Left ventricle myocardium inferior (tissue), 1 donor: ENCODE results near the gene PCSK9. TPM values are rescaled to one million over a fixed set of nuclear protein-coding genes. Genes with fewer than 3 reads are reported as not detected.
"Not testable (repeated sequence)": the region's sequence is repeated elsewhere in the genome, so short reads cannot be mapped to it uniquely, and the experiment has no call there.

Experiments
- DNase-seq: peaks from one replicate; pipeline ENCODE4 v3.0.0-alpha.2; 2020
- H3K27ac ChIP-seq: fragments of 200-600 bp; replicated peaks from 2 replicates; pipeline ENCODE4 v1.8.0; 2021
- H3K27me3 ChIP-seq: fragments of 200-600 bp; 2 replicates; pipeline ENCODE4 v1.8.0; 2021; ENCODE audit warnings: low read depth
- H3K36me3 ChIP-seq: fragments of 200-600 bp; 2 replicates; pipeline ENCODE4 v1.8.0; 2021
- H3K4me1 ChIP-seq: fragments of 200-600 bp; 2 replicates; pipeline ENCODE4 v1.8.0; 2021
- H3K4me3 ChIP-seq: fragments of 200-600 bp; 2 replicates; pipeline ENCODE4 v1.8.0; 2021; ENCODE audit warnings: mild to moderate bottlenecking, moderate library complexity
- H3K9me3 ChIP-seq: fragments of 200-600 bp; replicated peaks from 2 replicates; pipeline ENCODE4 v1.8.0; 2021
- intact Hi-C: fragments of 100-400 bp; cut with micrococcal nuclease; formaldehyde crosslinking; loops from one replicate; pipeline ENCODE4 v1.11.0; 2022
- total RNA-seq: library from RNA; stranded (reverse); fragmentation: NEBNext Ultra II Directional; extraction: Animal tissue kit (Norgen Biotek cat#: 25700); gene quantifications from one replicate; pipeline ENCODE4 v1.2.1, GENCODE V29; 2021
- TF ChIP-seq, protein P1 (sequence below): fragments of 200-600 bp; IDR thresholded peaks from 2 replicates; pipeline ENCODE4 v1.8.0; 2021; ENCODE audit warnings: antibody characterized with exemption, mild to moderate bottlenecking, borderline replicate concordance
- donor health status: DM: no; HTN: yes; CAD: no; lungs with severe emphysema.

The PCSK9 gene
- total RNA-seq, 1 donor from 2014 or later = not detected

DNA sequence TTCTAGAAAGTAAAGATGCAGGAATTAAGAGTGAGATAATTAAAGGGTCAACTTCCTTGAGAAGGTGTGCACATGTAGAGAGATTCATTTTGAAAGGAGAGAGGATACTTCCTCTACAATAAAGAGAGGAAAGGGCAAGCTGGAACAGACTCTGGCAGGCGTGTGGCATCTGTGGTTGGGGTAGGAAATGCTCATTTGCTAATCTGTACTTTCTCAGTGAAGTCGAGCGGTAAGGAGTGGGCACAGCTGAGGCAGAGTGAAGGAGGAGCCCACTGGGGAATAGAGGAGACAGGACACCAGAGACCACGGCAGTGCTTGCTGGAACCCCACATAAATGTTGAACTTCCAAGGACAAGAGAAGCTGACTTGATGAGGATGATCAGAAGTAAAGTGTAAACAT lies 49.1 kb downstream of the PCSK9 start:
- H3K36me3 ChIP-seq = peaks cover 96% of the 10 kb centered on the region
- no peaks in the 10 kb centered on the region for H3K27me3 ChIP-seq
- H3K9me3 ChIP-seq = no peaks in the 10 kb centered on the region
- no peak for DNase-seq
- TF ChIP-seq, protein P1, sequence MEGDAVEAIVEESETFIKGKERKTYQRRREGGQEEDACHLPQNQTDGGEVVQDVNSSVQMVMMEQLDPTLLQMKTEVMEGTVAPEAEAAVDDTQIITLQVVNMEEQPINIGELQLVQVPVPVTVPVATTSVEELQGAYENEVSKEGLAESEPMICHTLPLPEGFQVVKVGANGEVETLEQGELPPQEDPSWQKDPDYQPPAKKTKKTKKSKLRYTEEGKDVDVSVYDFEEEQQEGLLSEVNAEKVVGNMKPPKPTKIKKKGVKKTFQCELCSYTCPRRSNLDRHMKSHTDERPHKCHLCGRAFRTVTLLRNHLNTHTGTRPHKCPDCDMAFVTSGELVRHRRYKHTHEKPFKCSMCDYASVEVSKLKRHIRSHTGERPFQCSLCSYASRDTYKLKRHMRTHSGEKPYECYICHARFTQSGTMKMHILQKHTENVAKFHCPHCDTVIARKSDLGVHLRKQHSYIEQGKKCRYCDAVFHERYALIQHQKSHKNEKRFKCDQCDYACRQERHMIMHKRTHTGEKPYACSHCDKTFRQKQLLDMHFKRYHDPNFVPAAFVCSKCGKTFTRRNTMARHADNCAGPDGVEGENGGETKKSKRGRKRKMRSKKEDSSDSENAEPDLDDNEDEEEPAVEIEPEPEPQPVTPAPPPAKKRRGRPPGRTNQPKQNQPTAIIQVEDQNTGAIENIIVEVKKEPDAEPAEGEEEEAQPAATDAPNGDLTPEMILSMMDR = no peak
- no peak overlapping the region for H3K4me3 ChIP-seq
- intact Hi-C loops = no loop called here
- H3K27ac ChIP-seq = no peak overlapping the region
- no peaks in the 10 kb centered on the region for H3K4me1 ChIP-seq

DNA sequence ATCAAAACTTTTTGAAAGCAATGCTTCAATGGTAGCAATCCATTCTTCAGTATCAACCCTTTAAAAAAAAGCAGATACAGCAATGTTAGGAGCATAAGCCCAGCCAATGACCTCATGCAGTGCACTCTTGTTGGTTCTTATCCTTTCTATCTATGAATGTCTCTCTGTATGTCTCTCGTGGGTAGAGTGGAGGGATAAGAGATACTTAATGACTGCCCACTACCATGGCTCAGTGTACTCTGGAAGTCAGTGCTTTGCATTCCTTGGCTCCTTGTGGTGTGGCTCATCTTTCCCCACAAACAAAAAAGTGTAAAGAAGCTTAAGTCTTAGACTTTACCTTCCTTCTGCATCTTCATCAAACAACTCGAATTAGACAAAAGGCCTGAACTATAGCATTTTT lies 50.3 kb downstream of the PCSK9 start:
- peaks cover 96% of the 10 kb centered on the region for H3K36me3 ChIP-seq
- TF ChIP-seq, protein P1 = no peak

DNA sequence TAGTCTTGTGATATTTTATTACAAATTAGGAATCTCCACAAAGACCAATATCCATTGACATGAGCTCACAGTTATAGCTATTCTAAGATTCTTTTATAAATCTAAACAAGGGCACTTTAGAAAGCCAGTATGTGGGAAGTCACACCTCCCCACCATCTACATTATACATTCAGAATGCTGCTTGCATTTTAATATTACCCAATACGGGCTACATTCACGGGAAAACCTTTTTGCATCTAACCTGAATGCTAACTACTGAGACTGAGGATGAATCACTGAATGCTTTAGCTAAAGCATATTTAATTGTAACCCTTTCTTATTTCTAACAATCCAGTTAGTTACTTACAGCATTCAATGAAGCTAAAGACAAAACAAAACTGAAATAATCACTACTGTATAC lies 53.1 kb downstream of the PCSK9 start:
- no peak overlapping the region for H3K4me3 ChIP-seq
- intact Hi-C loops = no loop called here
- no peak for DNase-seq
- H3K9me3 ChIP-seq = no peaks in the 10 kb centered on the region
- TF ChIP-seq, protein P1 = no peak
- no peaks in the 10 kb centered on the region for H3K4me1 ChIP-seq
- H3K27ac ChIP-seq = no peak overlapping the region
- no peaks in the 10 kb centered on the region for H3K27me3 ChIP-seq
- peaks cover 100% of the 10 kb centered on the region for H3K36me3 ChIP-seq

More for the DNA sequence above, 50.3 kb downstream of the PCSK9 start:
- no peak overlapping the region for H3K4me3 ChIP-seq
- no peak overlapping the region for H3K27ac ChIP-seq
- DNase-seq = no peak
- H3K27me3 ChIP-seq = no peaks in the 10 kb centered on the region
- H3K4me1 ChIP-seq = no peaks in the 10 kb centered on the region
- intact Hi-C loops = no loop called here
- no peaks in the 10 kb centered on the region for H3K9me3 ChIP-seq

DNA sequence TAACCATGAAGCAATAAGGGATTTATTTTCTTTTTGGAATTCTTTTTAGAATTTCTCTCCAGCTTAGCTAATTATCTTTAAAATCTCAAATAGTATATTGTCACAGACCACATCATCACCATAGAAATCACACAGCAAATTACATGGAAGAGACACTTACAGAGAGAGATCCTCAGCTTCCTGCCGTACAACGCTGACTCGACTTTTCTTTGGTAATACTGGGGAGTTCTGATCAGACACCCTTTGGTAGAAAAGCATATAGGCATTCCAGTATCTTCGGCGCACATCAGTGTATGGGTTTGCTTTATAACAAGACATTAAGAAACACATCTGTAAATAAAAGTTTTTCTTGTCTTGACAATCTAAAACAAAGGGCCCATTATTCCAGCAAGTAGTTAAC lies 55.7 kb downstream of the PCSK9 start:
- DNase-seq = no peak
- no peak overlapping the region for H3K27ac ChIP-seq
- no peaks in the 10 kb centered on the region for H3K27me3 ChIP-seq
- intact Hi-C loops = no loop called here
- TF ChIP-seq, protein P1 = no peak
- no peaks in the 10 kb centered on the region for H3K9me3 ChIP-seq
- H3K36me3 ChIP-seq = peaks cover 100% of the 10 kb centered on the region
- no peaks in the 10 kb centered on the region for H3K4me1 ChIP-seq
- H3K4me3 ChIP-seq = no peak overlapping the region

DNA sequence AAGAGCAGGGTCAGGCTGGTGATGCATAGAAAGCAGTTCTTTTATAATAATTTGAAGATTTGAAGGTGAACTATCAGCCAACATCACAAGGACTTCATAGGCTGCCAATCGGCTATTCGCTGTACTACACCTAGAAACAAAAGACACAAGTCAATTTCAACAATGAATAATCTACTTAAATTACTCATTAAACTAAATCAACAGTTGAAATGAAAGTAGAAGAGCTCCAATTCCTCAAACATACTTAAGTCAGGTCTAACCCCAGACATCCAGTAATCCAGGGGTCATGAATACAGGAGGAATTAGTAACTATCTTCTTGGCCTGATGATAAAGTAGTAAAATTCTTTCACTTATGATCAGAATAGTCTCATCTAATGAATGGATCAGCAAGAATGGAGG lies 64.5 kb downstream of the PCSK9 start:
- Histone ChIP-seq H3K27me3 (no peaks in the 10 kb centered on the region), H3K9me3 (no peaks in the 10 kb centered on the region), H3K4me1 (no peaks in the 10 kb centered on the region), H3K27ac (no peak overlapping the region), H3K36me3 (peaks cover 100% of the 10 kb centered on the region), H3K4me3 (no peak overlapping the region)
- TF ChIP-seq, protein P1 = no peak
- no peak for DNase-seq
- intact Hi-C loops = no loop called here

DNA sequence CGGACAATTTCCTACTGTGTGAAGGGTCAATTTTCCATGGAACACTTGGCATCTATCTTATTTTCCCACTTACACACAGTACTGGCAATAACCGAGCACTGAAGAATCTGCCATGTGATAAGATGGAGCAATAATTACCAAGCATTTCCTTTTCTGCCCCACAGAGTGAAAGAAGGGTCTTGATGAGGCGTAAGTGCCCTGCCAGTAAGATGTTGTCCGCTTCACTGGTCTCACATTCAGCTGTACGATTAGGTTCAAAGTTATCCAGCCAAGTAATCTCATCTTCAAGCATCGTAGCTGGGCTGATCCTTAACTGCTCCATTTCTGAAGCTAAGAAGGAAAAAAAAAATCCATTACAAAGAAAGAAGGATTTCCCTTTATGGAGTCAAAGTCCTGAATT lies 67.8 kb downstream of the PCSK9 start:
- DNase-seq = no peak
- H3K27ac ChIP-seq = no peak overlapping the region
- peaks cover 99% of the 10 kb centered on the region for H3K36me3 ChIP-seq
- H3K4me3 ChIP-seq = no peak overlapping the region
- H3K27me3 ChIP-seq = no peaks in the 10 kb centered on the region
- no peaks in the 10 kb centered on the region for H3K4me1 ChIP-seq
- intact Hi-C loops = no loop called here
- no peaks in the 10 kb centered on the region for H3K9me3 ChIP-seq
- TF ChIP-seq, protein P1 = no peak

DNA sequence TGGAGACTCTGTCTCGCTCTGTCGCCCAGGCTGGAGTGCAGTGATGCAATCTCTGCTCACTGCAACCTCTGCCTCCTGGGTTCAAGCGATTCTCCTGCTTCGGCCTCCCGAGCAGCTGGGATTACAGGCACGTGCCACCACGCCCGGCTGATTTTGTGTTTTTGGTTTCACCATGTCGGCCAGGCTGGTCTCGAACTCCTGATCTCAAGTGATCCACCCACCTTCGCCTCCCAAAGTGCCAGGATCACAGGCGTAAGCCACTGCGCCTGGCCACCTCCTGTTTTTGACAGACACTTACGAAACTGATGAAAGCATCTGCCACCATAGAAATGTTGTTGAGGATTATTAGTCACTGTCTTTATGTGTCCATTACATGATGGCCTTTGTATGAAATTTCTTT lies 69.7 kb downstream of the PCSK9 start:
- H3K27me3 ChIP-seq, H3K9me3 ChIP-seq, intact Hi-C loops, DNase-seq, H3K27ac ChIP-seq, H3K4me1 ChIP-seq, H3K4me3 ChIP-seq: not testable (repeated sequence)
- peaks cover 99% of the 10 kb centered on the region for H3K36me3 ChIP-seq
